Activated T-helper 2 cell treated with anti-CD3 and anti-CD28 coated beads, Interferon-gamma antibody, Interleukin-2, Interleukin-4, amounts not matched to agents 10 μg/mL and 5 μg/mL and 100 μg/mL, durations not matched to agents 14 hours and 24 hours and 36 hours (primary cell): ENCODE measurements around the gene DYRK1A. TPM values are rescaled to one million over a fixed set of nuclear protein-coding genes. Genes with fewer than 3 reads are reported as not detected.

Source experiments
- DNase-seq: peaks from one replicate; pipeline ENCODE4 v3.0.0; 2021; ENCODE audit warnings: low spot score
- H3K27ac Mint-ChIP-seq: one replicate; pipeline ENCODE4 v1.8.0; 2021; ENCODE audit warnings: mixed read lengths
- H3K27me3 Mint-ChIP-seq: one replicate; pipeline ENCODE4 v1.8.0; 2021; ENCODE audit warnings: low read depth, mixed read lengths
- H3K36me3 Mint-ChIP-seq: one replicate; pipeline ENCODE4 v1.8.0; 2021; ENCODE audit warnings: low read depth, mixed read lengths
- H3K4me1 Mint-ChIP-seq: one replicate; pipeline ENCODE4 v1.8.0; 2021; ENCODE audit warnings: low read depth, mixed read lengths
- H3K4me3 Mint-ChIP-seq: one replicate; pipeline ENCODE4 v1.8.0; 2021; ENCODE audit warnings: low read depth, mild to moderate bottlenecking, moderate library complexity, mixed read lengths
- H3K9me3 Mint-ChIP-seq: one replicate; pipeline ENCODE4 v1.8.0; 2021; ENCODE audit warnings: mixed read lengths
- intact Hi-C: fragments of 100-400 bp; cut with micrococcal nuclease; formaldehyde crosslinking; loops from one replicate; pipeline ENCODE4 v1.15.1; 2023
- total RNA-seq: library from RNA; stranded (reverse); gene quantifications from 2 replicates; pipeline ENCODE4 v1.2.3, GENCODE V29; 2022

DYRK1A gene
- total RNA-seq, 1 donor from 2014 or later, result 61.8 TPM

DNA sequence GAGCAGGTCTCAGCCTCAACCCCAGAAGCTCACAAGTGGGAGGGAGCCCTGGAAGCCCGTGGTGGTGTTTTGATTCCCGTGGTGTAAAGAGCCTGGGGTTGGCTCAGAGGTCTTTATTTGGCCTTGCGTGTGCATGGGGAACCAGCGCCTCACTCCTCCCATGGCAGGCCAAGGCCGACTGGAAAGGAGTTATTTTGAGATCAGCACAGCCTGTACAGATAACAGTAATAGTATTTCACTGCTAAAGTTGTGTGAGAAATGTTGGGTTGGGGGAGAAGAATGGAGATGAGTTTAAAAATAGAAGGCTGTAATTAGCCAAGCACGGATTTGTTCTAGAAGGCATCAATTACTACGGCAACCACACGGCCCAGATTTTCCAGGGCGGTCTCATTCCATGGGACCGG lies 186.5 kb downstream of the DYRK1A start:
- Mint-ChIP-seq H3K27me3 (no peaks in the 10 kb centered on the region), H3K4me3 (no peak overlapping the region), H3K36me3 (no peaks in the 10 kb centered on the region), H3K27ac (no peak overlapping the region), H3K4me1 (no peaks in the 10 kb centered on the region), H3K9me3 (no peaks in the 10 kb centered on the region)
- intact Hi-C loops, result no loop called here
- peak; percentile 4 for DNase-seq

DNA sequence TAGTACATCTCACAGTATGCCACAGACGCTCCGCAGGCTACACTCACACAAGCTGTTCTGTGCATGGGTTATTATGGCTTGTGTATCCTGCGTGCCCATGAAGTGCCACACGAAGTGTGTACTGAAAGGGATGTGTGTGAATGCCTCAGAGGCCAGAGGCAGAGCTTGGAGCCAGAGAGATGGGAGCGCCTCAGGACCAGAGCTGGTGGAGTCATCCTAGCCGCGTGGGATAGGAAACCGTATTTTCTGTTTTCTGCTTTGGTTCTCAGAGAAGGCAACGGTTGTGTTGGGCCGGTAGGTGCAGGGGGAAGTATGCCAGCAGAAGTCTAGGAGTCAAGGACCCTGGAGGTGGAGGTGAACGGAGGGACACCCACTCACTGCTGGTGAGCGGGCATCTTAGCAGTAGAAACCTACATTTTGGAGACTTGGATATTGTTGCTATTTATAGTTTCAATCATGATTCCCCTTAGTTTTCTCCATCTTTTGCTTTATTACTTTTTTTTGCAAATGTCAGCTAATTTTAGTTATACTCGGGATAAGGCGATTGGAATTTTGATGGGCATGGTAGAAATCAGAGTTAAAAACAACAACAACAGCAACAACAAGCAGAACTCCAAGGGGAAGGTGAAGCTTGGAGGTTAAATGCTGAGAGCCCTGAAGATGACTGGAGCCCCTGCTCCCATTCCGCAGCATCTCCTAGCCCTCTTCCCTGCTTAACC lies 188.2 kb downstream of the DYRK1A start:
- H3K4me3 Mint-ChIP-seq, result no peak overlapping the region
- peak; percentile 2 for DNase-seq
- H3K27ac Mint-ChIP-seq, result no peak overlapping the region
- peaks cover 6% of the 10 kb centered on the region for H3K27me3 Mint-ChIP-seq
- H3K36me3 Mint-ChIP-seq, result no peaks in the 10 kb centered on the region
- H3K9me3 Mint-ChIP-seq, result no peaks in the 10 kb centered on the region
- no peaks in the 10 kb centered on the region for H3K4me1 Mint-ChIP-seq
- intact Hi-C loops, result no loop called here

DNA sequence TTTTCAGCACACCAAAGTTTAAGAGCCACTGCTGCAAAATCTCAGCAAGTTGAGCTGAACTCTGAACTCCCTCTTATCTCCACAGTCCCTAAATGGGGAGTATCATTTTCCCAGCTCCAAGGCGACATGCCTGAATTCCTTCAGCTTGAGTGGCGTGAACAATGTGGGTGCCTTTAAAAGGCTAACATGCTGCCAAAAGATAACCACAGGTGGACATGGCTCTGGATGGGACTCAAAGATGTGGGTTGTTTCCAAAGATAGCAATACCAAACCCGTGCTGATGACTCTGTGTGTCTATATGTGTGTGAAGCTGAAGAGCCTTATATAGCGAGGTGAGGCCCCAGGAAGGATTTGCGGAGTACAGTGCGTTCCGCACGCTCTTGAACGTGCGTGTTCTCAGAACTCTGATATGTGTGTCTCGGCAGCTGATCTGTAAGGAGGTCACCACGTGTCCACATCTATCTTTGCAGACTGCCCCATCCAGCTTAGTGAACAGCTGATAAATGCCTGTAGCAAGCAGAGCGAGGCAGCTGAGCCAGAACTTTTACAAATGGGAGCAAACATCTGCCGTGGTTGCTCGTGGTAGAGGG lies 189.2 kb downstream of the DYRK1A start:
- no peaks in the 10 kb centered on the region for H3K4me1 Mint-ChIP-seq
- no peak overlapping the region for H3K27ac Mint-ChIP-seq
- peaks cover 6% of the 10 kb centered on the region for H3K27me3 Mint-ChIP-seq
- H3K36me3 Mint-ChIP-seq, result no peaks in the 10 kb centered on the region
- H3K4me3 Mint-ChIP-seq, result no peak overlapping the region
- H3K9me3 Mint-ChIP-seq, result no peaks in the 10 kb centered on the region
- DNase-seq, result peak; percentile 4
- intact Hi-C loops, result no loop called here

DNA sequence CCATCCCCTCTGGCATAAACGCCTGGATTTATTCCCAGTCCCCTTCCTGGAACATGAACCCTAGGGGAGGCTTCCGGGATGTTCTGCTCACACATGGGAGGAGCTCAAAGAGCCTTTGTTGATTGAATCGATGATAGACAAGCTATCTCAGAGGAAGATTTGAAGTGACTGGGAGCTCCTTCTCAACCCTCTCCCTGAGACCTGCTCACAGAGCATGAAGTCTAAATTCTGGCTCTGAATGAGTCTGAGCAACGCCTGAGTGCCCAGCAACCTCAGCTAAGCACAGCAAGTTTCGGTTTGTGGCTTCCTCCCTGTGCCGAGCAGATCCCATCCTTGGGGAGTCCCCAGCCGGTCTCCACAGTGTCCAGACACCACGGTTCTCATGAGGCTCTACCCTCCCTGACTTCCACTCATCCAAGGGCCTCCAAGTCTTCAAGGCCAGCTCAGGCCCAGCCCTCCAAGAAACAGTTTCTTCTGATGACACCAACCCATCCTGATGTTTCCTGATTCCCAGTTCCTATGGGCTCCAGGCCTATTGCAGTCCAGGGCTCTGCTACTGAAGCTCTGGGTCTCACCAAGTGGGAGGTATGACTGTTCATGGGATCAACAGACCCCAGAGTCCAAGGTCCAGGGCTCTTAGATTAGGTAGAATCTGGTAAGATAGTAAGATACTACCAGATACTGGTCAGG lies 190.8 kb downstream of the DYRK1A start:
- Mint-ChIP-seq H3K27me3 (peaks cover 6% of the 10 kb centered on the region), H3K4me3 (no peak overlapping the region), H3K9me3 (no peaks in the 10 kb centered on the region), H3K4me1 (no peaks in the 10 kb centered on the region), H3K36me3 (no peaks in the 10 kb centered on the region), H3K27ac (no peak overlapping the region)
- peak; percentile 4 for DNase-seq
- intact Hi-C loops, result no loop called here

DNA sequence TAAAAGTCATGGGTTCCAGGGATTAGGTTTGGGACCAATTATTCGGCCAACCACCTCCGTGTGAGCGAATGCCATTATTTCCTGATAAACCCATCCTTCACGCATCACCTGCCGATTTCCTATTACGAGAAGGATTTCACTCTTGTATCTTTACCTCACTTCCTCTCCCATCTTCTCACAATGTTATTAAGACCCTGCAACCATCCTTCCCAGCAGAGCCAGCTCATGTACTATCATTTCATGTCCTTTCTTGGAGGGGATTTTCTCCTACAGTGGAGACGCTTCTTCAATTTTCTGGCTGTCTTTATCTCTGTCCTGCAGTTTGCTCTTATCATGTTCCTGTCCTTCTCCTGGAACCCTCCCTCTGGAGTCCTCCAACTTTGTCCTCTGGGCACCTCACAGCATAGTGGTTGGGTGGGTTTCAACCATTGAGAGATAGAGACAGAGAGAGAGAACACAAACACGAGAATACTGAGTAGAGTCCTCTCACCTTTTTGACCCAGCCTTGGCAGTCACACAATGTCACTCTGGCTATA lies 192.2 kb downstream of the DYRK1A start:
- peak; percentile 2 for DNase-seq
- Mint-ChIP-seq H3K4me1 (peaks cover 4% of the 10 kb centered on the region), H3K36me3 (no peaks in the 10 kb centered on the region), H3K27ac (no peak overlapping the region), H3K27me3 (peaks cover 6% of the 10 kb centered on the region), H3K4me3 (no peak overlapping the region), H3K9me3 (no peaks in the 10 kb centered on the region)
- intact Hi-C loops, result no loop called here

DNA sequence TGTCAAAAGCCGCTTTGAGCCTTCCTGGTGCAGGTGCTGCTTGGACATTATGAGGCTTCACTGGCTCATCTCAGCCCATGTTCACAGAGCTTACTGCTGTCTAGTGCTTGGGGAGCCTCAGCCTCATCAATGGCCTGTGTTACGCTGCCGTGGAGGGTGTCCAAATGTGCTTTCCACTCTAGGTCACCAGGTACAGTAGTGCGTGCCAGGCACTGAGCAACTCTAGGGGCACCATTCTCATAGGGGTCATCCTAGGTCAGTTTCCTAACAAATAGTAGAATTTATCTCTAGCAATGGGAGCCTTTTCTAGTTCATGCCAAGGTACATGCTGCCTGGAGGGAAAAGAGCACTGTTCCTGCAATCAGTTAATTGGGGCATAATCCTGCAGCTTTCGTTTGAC lies 193.8 kb downstream of the DYRK1A start:
- peaks cover 6% of the 10 kb centered on the region for H3K27me3 Mint-ChIP-seq
- DNase-seq, result peak; percentile 7
- no peaks in the 10 kb centered on the region for H3K36me3 Mint-ChIP-seq
- peaks cover 9% of the 10 kb centered on the region for H3K4me1 Mint-ChIP-seq
- no peak overlapping the region for H3K27ac Mint-ChIP-seq
- intact Hi-C loops, result loop anchor here (5.0 to 10.0 kb wide), 5 partner anchors 58 to 1887 kb away; partner anchors contain the start of genes HLCS and LCA5L
- no peaks in the 10 kb centered on the region for H3K9me3 Mint-ChIP-seq
- no peak overlapping the region for H3K4me3 Mint-ChIP-seq

DNA sequence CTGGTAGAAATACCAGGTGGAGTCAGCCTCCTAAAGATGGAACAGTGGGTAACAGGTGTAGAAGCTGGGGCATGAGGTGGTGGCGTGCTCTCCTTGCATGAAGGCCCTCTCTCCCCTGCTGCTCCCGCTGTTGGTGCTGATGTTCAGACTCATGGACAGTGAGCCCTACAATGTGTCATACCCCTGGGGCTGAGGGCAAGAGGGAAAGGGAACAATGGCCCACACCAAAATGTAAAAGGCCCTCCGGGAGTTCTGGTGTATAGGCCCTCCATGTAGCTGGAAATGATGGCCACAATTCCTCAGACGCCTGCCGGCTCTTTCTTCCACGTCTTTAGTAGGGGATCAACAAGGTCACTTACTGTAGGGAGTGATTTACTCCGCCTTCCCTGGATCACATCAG lies 194.9 kb downstream of the DYRK1A start:
- Mint-ChIP-seq H3K4me3 (no peak overlapping the region), H3K9me3 (no peaks in the 10 kb centered on the region), H3K36me3 (no peaks in the 10 kb centered on the region), H3K27me3 (peaks cover 6% of the 10 kb centered on the region), H3K4me1 (peaks cover 17% of the 10 kb centered on the region), H3K27ac (no peak overlapping the region)
- peak; percentile 7 for DNase-seq
- intact Hi-C loops, result loop anchor here (5.0 to 10.0 kb wide), 5 partner anchors 59 to 1886 kb away; partner anchors contain the start of genes HLCS and LCA5L

DNA sequence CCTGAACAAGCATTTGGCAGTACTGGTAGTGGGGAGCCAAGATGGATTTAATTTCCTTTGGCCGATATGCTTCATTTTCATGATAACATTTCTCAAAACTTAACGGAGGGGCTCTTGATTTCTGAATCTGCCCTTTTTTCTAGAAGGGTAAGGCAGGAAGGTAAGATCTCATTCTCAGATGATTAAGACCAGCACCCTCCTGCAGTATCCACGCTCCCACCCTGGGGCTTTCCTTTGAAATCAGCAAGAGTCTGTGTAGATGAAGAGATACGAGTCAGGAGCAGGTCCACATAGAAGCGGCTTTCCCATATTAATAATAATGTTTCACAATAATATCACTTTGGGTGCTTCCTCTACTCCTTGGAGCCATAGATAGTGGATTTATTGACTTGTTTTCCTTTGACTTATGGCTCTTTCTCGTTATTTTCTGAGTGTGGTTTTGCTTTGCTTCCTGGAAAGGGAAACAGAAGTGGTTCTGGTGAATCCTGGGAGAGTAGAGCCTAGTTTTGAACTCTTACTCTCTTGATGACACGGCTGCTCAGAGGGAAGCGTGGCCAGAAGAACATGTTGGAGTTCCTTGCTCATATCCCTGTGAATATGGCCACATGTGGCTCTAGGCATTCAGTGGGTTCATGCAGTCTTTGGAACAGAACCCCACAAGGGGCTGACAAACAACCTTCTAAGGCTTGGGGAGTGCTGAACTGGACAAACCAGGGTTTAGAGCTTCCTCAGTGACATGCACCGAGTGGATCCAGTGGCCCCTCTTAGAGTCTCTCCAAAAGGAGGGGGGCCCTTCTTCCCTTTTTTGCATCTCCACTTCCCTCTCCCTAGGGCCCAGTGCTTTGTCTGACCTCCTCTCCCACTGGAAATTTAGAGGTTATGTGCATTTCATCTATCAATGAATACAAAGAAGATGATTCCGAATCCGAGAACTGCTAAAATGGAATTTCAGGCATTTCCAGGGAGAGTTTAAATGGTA lies 195.7 kb downstream of the DYRK1A start:
- intact Hi-C loops, result loop anchor here (5.0 to 10.0 kb wide), 5 partner anchors 60 to 1885 kb away; partner anchors contain the start of genes HLCS and LCA5L
- H3K9me3 Mint-ChIP-seq, result no peaks in the 10 kb centered on the region
- no peaks in the 10 kb centered on the region for H3K36me3 Mint-ChIP-seq

DNA sequence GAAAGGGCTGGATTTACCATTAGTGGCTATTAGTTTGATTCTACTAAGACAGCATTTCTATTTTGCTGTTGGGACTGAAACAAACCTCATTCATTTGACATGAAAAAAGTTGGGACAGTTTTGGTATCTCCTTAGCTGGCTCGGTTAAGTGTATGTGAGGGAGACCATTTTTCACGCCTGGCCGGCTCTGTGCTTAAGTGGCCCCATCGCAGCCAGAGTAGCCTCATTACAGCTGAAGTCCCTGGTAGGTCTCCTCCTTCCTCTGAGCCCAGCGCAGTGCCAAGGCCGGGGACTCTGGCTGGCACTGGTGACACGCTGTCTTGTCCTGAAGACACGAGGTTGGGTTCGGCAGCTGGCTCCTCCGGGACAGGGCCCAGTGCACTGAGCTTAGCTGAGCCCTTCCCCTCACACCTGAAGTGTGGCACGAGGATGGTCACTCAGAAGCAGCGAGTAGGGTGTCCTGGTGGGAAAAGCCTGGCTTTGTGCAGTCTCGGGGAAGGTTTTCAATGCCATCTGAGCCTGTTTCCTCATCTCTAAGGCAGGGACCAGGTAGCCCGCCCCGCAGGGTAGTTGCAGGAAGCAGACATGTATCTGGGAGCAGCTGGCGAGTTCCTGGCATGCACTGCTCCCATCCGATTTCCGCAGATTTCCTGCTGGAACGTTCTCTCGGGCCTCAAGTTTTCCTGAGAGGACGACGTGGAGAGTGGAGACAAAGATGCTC lies 196.5 kb downstream of the DYRK1A start:
- H3K4me3 Mint-ChIP-seq, result peak overlapping the region; percentile 86
- peaks cover 6% of the 10 kb centered on the region for H3K27me3 Mint-ChIP-seq
- intact Hi-C loops, result loop anchor here (5.0 to 10.0 kb wide), 5 partner anchors 61 to 1884 kb away; partner anchors contain the start of genes HLCS and LCA5L
- no peaks in the 10 kb centered on the region for H3K36me3 Mint-ChIP-seq
- no peak for DNase-seq
- peak overlapping the region; percentile 86 for H3K27ac Mint-ChIP-seq
- H3K9me3 Mint-ChIP-seq, result no peaks in the 10 kb centered on the region
- peaks cover 17% of the 10 kb centered on the region for H3K4me1 Mint-ChIP-seq

More for the DNA sequence above, 195.7 kb downstream of the DYRK1A start:
- peak overlapping the region; percentile 86 for H3K27ac Mint-ChIP-seq
- peaks cover 6% of the 10 kb centered on the region for H3K27me3 Mint-ChIP-seq
- DNase-seq, result no peak
- H3K4me3 Mint-ChIP-seq, result peak overlapping the region; percentile 86
- H3K4me1 Mint-ChIP-seq, result peaks cover 17% of the 10 kb centered on the region

DNA sequence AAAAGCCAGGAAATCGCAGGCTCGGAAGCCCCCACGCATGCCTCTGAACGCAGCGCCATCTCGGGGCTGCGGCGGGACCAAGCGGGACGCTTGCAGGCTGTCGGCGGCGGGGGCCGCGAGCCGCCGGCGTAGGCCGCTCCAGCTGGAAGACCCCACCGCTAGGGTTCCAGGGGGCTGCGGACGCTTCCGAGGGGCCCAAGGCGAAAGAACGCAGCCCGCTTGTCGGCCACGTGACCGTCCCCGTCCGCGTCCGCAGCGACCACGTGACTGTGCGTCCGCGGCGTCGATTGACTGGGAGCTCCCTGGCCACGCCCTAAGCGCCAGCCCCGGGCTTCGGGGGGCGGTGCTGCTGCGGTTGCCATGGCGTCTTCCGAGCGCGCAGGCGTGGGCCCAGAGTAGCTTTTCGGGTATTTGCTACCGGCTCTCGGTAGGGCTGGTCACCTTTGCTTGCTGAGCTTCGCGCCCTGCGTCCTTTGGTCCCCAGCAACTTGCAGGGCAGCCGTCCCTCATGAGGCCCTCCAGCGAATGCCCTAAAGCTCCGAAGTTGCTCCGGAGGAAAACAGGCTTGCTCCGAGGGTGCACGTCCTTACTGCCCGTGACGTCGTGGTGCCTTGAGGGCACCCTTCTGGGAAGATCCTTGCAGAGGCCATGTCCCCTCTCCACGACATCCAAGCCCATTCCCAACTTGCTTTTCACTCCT lies 197.2 kb downstream of the DYRK1A start:
- peak overlapping the region; percentile 86 for H3K4me3 Mint-ChIP-seq
- H3K4me1 Mint-ChIP-seq, result peaks cover 17% of the 10 kb centered on the region
- H3K27ac Mint-ChIP-seq, result peak overlapping the region; percentile 98
- no peaks in the 10 kb centered on the region for H3K36me3 Mint-ChIP-seq
- DNase-seq, result peak; percentile 91
- H3K9me3 Mint-ChIP-seq, result no peaks in the 10 kb centered on the region
- H3K27me3 Mint-ChIP-seq, result peaks cover 6% of the 10 kb centered on the region
- intact Hi-C loops, result loop anchor here (1.0 to 10.0 kb wide), 7 partner anchors 61 to 1884 kb away; partner anchors contain the start of genes DYRK1A, HLCS, LCA5L and VPS26C
